Epidermal melanocyte (primary cell): ENCODE results near the gene FOXK1.
A peak's percentile ranks its signal among the peaks of the same experiment; 100 is the strongest.
"Not testable (repeated sequence)": the region's sequence is repeated elsewhere in the genome, so short reads cannot be mapped to it uniquely, and the experiment has no call there.

Experiments
- DNase-seq: peaks from one replicate; pipeline ENCODE4 v3.0.0; 2011; ENCODE audit warnings: low spot score; ENCODE audit not compliant: insufficient read length

Gene FOXK1

DNA sequence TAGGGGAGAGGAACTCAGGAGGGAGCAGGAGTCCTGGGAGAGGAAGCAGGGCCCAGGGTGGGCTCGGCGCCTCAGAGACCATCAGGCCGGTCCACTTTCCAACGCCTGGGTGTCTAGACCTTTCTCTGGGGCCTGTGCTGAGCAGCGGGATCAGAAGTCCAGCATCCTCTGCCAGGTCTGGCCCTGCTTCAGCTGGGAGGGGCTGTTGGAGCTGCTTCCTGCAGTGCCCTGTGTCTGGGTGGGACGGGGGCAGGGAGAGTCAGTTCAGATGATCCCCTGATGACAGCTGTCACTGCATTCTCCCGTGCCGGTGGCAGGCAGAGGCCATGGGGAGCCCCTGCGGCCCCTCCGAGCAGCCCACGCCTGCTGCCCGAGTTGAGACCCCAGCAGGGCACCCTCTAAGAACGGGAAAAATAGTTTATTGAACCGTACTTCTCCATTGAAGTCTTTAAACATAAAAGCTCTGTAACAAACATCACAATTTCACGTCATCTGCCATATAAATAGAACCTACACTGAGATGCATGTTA is 116.7 kb downstream of the FOXK1 start:
- DNase-seq: no peak

GRCh38 chr7:4799508-4800268 is 117.6 kb downstream of the FOXK1 start:
- DNase-seq: no peak

GRCh38 chr7:4800487-4800886 is 118.4 kb downstream of the FOXK1 start:
- no peak for DNase-seq

DNA sequence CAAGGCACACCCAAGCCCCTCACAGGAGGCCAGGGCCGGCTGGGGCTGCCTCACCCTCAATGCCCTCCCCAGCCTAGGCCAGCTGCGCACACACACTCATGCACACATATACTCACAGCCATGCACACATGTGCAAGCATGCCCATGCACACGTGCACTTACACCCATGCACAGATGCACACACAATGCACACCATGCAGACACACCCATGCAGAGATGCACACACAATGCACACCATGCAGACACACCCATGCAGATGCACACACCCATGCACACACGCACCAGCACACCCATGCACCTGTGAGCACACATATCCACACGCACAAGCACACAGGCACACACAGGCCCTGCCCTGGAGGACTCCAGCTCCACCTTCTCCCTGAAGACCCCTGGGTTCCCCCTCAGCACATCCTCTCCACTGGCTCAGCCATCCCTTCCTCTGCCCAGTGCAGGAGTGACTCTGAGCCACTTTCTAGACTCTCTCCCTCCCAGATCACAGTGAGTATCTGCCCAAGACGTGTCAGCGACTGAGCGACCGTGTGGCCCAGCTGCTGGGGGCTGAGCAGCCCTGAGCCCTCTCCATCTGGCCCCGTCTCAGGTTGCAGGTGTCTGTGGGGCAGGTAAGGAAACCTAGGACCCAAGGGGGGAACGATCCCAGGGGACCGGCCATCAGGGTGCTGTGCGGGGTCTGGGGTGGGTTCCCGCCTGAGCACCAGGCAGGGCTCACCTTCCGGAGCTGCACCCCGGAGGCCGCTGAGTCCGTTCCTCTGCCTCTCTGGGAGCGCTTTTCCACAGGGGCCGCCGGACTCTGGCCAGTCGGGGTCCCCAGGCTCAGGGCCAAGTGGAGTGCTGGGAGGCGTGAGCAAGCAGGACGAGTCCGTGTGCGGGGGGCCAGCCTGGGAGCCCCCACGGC is 119.1 kb downstream of the FOXK1 start:
- DNase-seq: no peak

DNA sequence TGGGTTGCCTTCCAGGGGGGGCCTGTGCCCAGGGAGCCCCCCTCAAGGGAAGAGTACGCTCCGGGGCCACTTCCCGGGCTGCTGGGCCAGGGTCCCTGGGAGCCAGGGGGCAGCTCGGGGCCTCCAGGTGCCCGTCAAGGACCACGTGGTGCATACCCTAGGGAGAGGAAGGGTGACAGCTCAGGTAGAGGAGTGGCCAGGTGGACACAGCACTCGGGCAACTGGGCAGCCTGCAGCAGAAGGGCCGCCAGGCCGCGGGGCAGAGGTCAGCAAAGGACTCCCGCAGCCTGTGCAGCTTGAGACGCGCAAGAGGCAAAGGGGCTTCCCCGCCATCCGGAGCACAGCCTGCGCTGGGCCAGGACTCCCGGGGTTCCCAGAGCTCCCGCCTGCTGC is 119.7 kb downstream of the FOXK1 start:
- no peak for DNase-seq

- DNase-seq: not testable (repeated sequence)
Measured at GRCh38 chr7:4802577-4802976, 120.5 kb downstream of the FOXK1 start.

GRCh38 chr7:4803397-4804241 is 121.5 kb downstream of the FOXK1 start:
- no peak for DNase-seq

GRCh38 chr7:4805110-4805983 is 123.3 kb downstream of the FOXK1 start:
- DNase-seq: no peak

DNA sequence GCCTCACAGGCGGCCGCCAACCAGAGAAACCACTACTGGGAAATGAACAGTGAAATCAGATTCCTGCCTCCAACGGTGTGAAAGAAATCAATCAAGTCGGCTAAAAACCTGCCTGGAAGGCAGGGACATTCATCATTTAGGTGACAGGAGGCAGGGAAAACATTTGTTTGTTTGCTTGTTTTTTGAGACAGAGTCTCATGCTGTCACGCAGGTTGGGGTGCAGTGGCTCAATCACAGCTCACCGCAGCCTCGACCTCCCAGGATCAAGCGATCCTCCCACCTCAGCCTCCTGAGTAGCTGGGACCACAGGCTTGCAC is 123.8 kb downstream of the FOXK1 start:
- DNase-seq: no peak

DNA sequence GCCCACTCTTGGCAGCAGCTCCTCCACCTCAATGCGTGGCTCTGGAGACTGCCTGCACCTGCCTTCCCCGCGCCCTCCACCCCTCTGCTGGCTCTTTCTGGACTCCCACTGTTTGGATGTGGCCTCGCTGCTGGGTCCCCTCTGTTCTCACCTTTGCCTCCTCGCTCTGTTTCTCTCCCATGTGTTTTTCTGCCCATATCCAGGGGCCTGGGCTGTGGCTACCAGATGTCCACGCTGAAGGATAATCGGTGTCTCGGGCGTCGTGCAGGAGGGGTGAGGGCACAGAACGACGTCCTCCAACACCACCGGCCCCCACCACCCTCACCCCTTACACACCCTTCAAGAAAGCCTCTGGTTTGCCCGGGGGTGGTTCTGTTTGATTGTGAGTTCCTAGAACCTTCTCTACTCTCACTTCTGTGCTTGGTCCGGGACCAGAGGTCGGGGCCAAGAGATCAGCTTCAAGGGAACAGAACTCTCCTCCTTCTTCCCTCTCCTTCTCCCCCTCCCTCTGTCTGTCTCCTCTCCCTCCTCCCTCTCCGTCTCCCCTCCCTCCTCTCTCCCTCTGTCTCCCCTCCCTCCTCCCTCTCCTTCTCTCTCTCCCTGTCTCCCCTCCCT is 125.0 kb downstream of the FOXK1 start:
- no peak for DNase-seq

DNA sequence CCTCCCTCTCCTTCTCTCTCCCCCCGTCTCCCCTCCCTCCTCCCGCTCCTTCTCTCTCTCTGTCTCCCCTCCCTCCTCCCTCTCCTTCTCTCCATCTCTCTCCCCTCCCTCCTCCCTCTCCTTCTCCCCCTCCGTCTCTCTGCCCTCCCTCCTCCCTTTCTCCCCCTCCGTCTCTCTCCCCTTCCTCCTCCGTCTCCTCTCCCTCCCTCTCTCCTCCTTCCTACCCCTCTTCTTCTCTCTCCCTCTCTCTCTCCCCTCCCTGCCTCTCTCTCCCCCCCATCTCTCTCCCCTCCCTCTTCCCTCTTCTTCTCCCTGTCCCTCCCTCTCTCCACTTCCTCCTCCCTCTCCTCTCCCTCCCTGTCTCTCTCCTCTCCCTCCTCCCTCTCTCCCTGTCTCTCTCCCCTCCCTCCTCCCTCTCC is 125.5 kb downstream of the FOXK1 start:
- no peak for DNase-seq

GRCh38 chr7:4808026-4808425 is 125.9 kb downstream of the FOXK1 start:
- peak; percentile 39 for DNase-seq

- DNase-seq: no peak
Measured at GRCh38 chr7:4808565-4808964, 126.5 kb downstream of the FOXK1 start.

DNA sequence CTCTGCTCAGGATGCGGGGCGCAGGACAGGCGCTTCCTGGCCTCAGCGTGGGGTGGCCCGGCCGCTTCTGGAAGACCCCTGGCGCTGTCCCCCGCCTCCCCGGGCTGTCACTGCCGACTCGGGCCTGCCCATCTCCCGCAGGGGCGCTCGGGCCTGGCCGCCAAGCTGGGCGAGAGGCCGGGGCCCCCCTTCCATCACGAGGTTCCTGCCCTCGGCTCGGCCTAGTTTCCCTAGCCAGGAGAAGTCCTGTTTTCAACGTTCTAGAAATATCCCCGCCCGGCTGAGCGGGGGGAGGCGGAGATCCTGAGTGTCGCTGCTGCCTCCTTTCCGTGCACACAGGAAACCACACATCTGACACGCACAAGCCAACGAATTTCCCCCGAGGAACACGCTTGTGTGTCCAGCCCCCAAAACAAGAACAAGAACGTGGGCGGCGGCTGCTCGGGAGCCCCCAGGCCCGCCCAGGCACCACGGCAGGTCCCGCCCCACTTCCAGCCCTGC is 127.0 kb downstream of the FOXK1 start:
- DNase-seq: peak; percentile 58

- no peak for DNase-seq
Measured at GRCh38 chr7:4809666-4810065, 127.6 kb downstream of the FOXK1 start.

GRCh38 chr7:4814433-4814832 is 132.3 kb downstream of the FOXK1 start:
- DNase-seq: no peak

GRCh38 chr7:4815121-4815520 is 133.0 kb downstream of the FOXK1 start:
- no peak for DNase-seq

DNA sequence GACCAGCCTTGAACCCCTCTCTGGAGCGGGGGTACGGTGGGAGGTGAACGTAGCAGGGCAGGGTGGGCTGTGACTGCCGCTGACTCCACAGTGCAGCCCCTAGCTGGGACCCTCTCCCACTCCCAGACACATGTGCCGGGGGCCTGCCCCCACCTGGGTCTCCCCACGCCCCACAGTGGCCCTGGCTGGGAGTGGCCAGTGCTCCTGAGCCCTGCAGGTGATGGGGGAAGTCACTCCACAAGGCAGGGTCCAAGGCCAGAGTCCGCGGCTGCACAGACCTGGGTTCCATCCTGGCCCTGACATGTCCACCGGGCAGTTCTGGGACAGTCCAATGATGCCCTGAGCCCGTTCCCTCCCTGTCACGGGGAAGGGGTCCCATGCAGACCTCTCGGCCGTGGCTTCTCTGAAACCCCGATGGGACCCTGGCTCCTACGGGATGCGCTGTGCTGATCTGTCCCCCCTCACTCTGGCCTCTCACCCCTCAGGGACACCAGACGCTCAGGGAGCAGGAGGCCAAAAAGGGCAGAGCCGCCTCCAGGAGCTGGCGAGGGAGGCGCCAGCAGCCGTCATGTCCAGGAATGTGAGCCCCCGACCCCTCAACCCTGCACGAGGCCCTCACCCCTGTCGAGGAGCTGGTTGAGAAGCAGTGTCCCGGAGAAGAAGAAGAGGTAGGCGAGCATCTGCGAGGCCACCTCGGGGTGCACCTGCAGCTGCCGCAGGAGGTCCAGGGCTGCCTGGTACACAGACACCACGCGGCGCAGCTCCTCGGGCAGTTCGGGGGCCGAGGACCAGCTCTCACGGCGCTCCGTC is 133.7 kb downstream of the FOXK1 start:
- DNase-seq: no peak
